ENCODE results near the gene RGS3.

The RGS3 gene

GRCh38 chr9:113474360-113475028, 11.0 kb downstream of the RGS3 start:
- DNase-seq (ENCODE audit: low spot score in 2 of 2): no peak
- no peaks in the 10 kb centered on the region for H3K27me3 ChIP-seq (ENCODE audit: low read depth)
- H3K4me3 ChIP-seq: no peak overlapping the region
- H3K9me3 ChIP-seq: no peaks in the 10 kb centered on the region
- no peaks in the 10 kb centered on the region for H3K36me3 ChIP-seq (replicated peaks)
- no peaks in the 10 kb centered on the region for H3K4me1 ChIP-seq
- in situ Hi-C loops (cut with MboI; ENCODE audit: low sequenced_read_pairs): no loop called here

GRCh38 chr9:113475031-113475430, 11.5 kb downstream of the RGS3 start:
- no peaks in the 10 kb centered on the region for H3K4me1 ChIP-seq
- no peaks in the 10 kb centered on the region for H3K27me3 ChIP-seq (ENCODE audit: low read depth)
- H3K36me3 ChIP-seq (replicated peaks): no peaks in the 10 kb centered on the region
- no peaks in the 10 kb centered on the region for H3K9me3 ChIP-seq
- in situ Hi-C loops (cut with MboI; ENCODE audit: low sequenced_read_pairs): no loop called here
- no peak overlapping the region for H3K4me3 ChIP-seq
- DNase-seq (ENCODE audit: low spot score in 2 of 2): no peak

GRCh38 chr9:113475992-113476391, 12.5 kb downstream of the RGS3 start:
- DNase-seq (ENCODE audit: low spot score in 2 of 2): no peak
- in situ Hi-C loops (cut with MboI; ENCODE audit: low sequenced_read_pairs): no loop called here
- no peaks in the 10 kb centered on the region for H3K9me3 ChIP-seq
- no peaks in the 10 kb centered on the region for H3K36me3 ChIP-seq (replicated peaks)
- no peaks in the 10 kb centered on the region for H3K4me1 ChIP-seq
- H3K4me3 ChIP-seq: no peak overlapping the region
- no peaks in the 10 kb centered on the region for H3K27me3 ChIP-seq (ENCODE audit: low read depth)

- Histone ChIP-seq H3K36me3 (replicated peaks) (no peaks in the 10 kb centered on the region), H3K27me3 (ENCODE audit: low read depth) (no peaks in the 10 kb centered on the region), H3K4me1 (no peaks in the 10 kb centered on the region), H3K9me3 (no peaks in the 10 kb centered on the region), H3K4me3 (no peak overlapping the region)
- DNase-seq (ENCODE audit: low spot score in 2 of 2): no peak
- in situ Hi-C loops (cut with MboI; ENCODE audit: low sequenced_read_pairs): no loop called here
Observed at GRCh38 chr9:113476511-113476916, 13.0 kb downstream of the RGS3 start.

- Histone ChIP-seq H3K27me3 (ENCODE audit: low read depth) (no peaks in the 10 kb centered on the region), H3K4me1 (no peaks in the 10 kb centered on the region)
- in situ Hi-C loops (cut with MboI; ENCODE audit: low sequenced_read_pairs): no loop called here
Observed at GRCh38 chr9:113477058-113477457, 13.5 kb downstream of the RGS3 start.

GRCh38 chr9:113477661-113478060, 14.1 kb downstream of the RGS3 start:
- no peak for DNase-seq (ENCODE audit: low spot score in 2 of 2)
- Histone ChIP-seq H3K4me1 (no peaks in the 10 kb centered on the region), H3K4me3 (no peak overlapping the region), H3K27me3 (ENCODE audit: low read depth) (no peaks in the 10 kb centered on the region), H3K36me3 (replicated peaks) (no peaks in the 10 kb centered on the region), H3K9me3 (no peaks in the 10 kb centered on the region)
- in situ Hi-C loops (cut with MboI; ENCODE audit: low sequenced_read_pairs): no loop called here

More at GRCh38 chr9:113477058-113477457, 13.5 kb downstream of the RGS3 start:
- Histone ChIP-seq H3K9me3 (no peaks in the 10 kb centered on the region), H3K36me3 (replicated peaks) (no peaks in the 10 kb centered on the region), H3K4me3 (no peak overlapping the region)
- no peak for DNase-seq (ENCODE audit: low spot score in 2 of 2)

- H3K36me3 ChIP-seq (replicated peaks): no peaks in the 10 kb centered on the region
- peak in 1 of 2 experiments; percentile 31 for DNase-seq (ENCODE audit: low spot score in 2 of 2)
- no peaks in the 10 kb centered on the region for H3K9me3 ChIP-seq
- no peaks in the 10 kb centered on the region for H3K4me1 ChIP-seq
- in situ Hi-C loops (cut with MboI; ENCODE audit: low sequenced_read_pairs): no loop called here
- H3K27me3 ChIP-seq (ENCODE audit: low read depth): no peaks in the 10 kb centered on the region
- no peak overlapping the region for H3K4me3 ChIP-seq
Observed at GRCh38 chr9:113479174-113479621, 15.7 kb downstream of the RGS3 start.

- no peak for DNase-seq (ENCODE audit: low spot score in 2 of 2)
- in situ Hi-C loops (cut with MboI; ENCODE audit: low sequenced_read_pairs): no loop called here
- Histone ChIP-seq H3K27me3 (ENCODE audit: low read depth) (no peaks in the 10 kb centered on the region), H3K9me3 (no peaks in the 10 kb centered on the region), H3K4me1 (no peaks in the 10 kb centered on the region), H3K4me3 (no peak overlapping the region), H3K36me3 (replicated peaks) (no peaks in the 10 kb centered on the region)
Observed at GRCh38 chr9:113480612-113481011, 17.1 kb downstream of the RGS3 start.

- Histone ChIP-seq H3K9me3 (no peaks in the 10 kb centered on the region), H3K36me3 (replicated peaks) (no peaks in the 10 kb centered on the region), H3K4me3 (no peak overlapping the region), H3K4me1 (no peaks in the 10 kb centered on the region), H3K27me3 (ENCODE audit: low read depth) (no peaks in the 10 kb centered on the region)
- in situ Hi-C loops (cut with MboI; ENCODE audit: low sequenced_read_pairs): no loop called here
- no peak for DNase-seq (ENCODE audit: low spot score in 2 of 2)
Observed at GRCh38 chr9:113481176-113481787, 17.8 kb downstream of the RGS3 start.

GRCh38 chr9:113482341-113482740, 18.8 kb downstream of the RGS3 start:
- Histone ChIP-seq H3K36me3 (replicated peaks) (no peaks in the 10 kb centered on the region), H3K4me3 (no peak overlapping the region), H3K4me1 (no peaks in the 10 kb centered on the region), H3K27me3 (ENCODE audit: low read depth) (no peaks in the 10 kb centered on the region), H3K9me3 (no peaks in the 10 kb centered on the region)
- in situ Hi-C loops (cut with MboI; ENCODE audit: low sequenced_read_pairs): no loop called here
- no peak for DNase-seq (ENCODE audit: low spot score in 2 of 2)

- no peak for DNase-seq (ENCODE audit: low spot score in 2 of 2)
- no peaks in the 10 kb centered on the region for H3K27me3 ChIP-seq (ENCODE audit: low read depth)
- H3K9me3 ChIP-seq: no peaks in the 10 kb centered on the region
- H3K4me3 ChIP-seq: no peak overlapping the region
- H3K36me3 ChIP-seq (replicated peaks): no peaks in the 10 kb centered on the region
- H3K4me1 ChIP-seq: no peaks in the 10 kb centered on the region
- in situ Hi-C loops (cut with MboI; ENCODE audit: low sequenced_read_pairs): no loop called here
Observed at GRCh38 chr9:113482991-113483675, 19.6 kb downstream of the RGS3 start.

GRCh38 chr9:113483676-113484257, 20.2 kb downstream of the RGS3 start:
- H3K4me1 ChIP-seq: no peaks in the 10 kb centered on the region
- no peak for DNase-seq (ENCODE audit: low spot score in 2 of 2)
- in situ Hi-C loops (cut with MboI; ENCODE audit: low sequenced_read_pairs): no loop called here
- H3K27me3 ChIP-seq (ENCODE audit: low read depth): no peaks in the 10 kb centered on the region
- H3K36me3 ChIP-seq (replicated peaks): no peaks in the 10 kb centered on the region
- no peak overlapping the region for H3K4me3 ChIP-seq
- no peaks in the 10 kb centered on the region for H3K9me3 ChIP-seq

- no peaks in the 10 kb centered on the region for H3K4me1 ChIP-seq
- no peaks in the 10 kb centered on the region for H3K9me3 ChIP-seq
- H3K4me3 ChIP-seq: no peak overlapping the region
- in situ Hi-C loops (cut with MboI; ENCODE audit: low sequenced_read_pairs): no loop called here
- H3K36me3 ChIP-seq (replicated peaks): no peaks in the 10 kb centered on the region
- DNase-seq (ENCODE audit: low spot score in 2 of 2): no peak
- no peaks in the 10 kb centered on the region for H3K27me3 ChIP-seq (ENCODE audit: low read depth)
Observed at GRCh38 chr9:113484258-113484730, 20.8 kb downstream of the RGS3 start.

- Histone ChIP-seq H3K36me3 (replicated peaks) (no peaks in the 10 kb centered on the region), H3K4me1 (no peaks in the 10 kb centered on the region), H3K9me3 (no peaks in the 10 kb centered on the region), H3K27me3 (ENCODE audit: low read depth) (no peaks in the 10 kb centered on the region), H3K4me3 (no peak overlapping the region)
- no peak for DNase-seq (ENCODE audit: low spot score in 2 of 2)
- in situ Hi-C loops (cut with MboI; ENCODE audit: low sequenced_read_pairs): no loop called here
Observed at GRCh38 chr9:113485761-113486115, 22.2 kb downstream of the RGS3 start.

All from HAP-1 (cell line).